Esophagus muscularis mucosa (tissue), 3 donors: ENCODE data around the gene THSD7A.

Experiments used
- POLR2A ChIP-seq: fragments of 450-650 bp; IDR thresholded peaks from one replicate; pipeline ENCODE4 v1.6.1; 2017; ENCODE audit warnings: antibody characterized with exemption, moderate library complexity, mild to moderate bottlenecking, low read depth
- TF ChIP-seq, protein P1 (sequence below), 3 experiments: fragments of 200-600 bp in 2 of 3; fragments of 450-650 bp in 1 of 3; sonication (generic) in 2 of 3; IDR thresholded peaks; one replicate each; pipeline ENCODE4 v1.5.1; 2017 to 2019; ENCODE audit warnings: antibody characterized with exemption in 3 of 3, mild to moderate bottlenecking in 2 of 3, moderate library complexity in 1 of 3

DNA sequence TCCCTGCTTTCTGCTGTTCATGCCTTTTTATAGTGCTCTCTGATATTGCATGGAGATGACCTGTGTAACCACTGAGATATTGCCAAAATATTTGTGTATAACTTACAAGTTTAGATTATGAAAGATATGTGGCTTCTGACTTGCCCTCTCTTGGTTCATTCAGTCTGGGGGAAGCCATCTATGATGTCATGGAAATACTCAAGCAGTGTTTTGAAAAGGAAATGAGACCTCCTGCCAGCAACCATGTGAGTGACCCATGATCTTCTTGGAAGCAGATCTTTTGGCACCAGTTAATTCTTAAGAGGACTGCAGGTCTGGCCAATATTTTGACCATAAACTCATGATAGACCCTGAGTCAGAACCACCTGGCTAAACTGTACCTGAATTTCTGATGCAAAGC lies 183.0 kb downstream of the THSD7A start:
- TF ChIP-seq, protein P1, sequence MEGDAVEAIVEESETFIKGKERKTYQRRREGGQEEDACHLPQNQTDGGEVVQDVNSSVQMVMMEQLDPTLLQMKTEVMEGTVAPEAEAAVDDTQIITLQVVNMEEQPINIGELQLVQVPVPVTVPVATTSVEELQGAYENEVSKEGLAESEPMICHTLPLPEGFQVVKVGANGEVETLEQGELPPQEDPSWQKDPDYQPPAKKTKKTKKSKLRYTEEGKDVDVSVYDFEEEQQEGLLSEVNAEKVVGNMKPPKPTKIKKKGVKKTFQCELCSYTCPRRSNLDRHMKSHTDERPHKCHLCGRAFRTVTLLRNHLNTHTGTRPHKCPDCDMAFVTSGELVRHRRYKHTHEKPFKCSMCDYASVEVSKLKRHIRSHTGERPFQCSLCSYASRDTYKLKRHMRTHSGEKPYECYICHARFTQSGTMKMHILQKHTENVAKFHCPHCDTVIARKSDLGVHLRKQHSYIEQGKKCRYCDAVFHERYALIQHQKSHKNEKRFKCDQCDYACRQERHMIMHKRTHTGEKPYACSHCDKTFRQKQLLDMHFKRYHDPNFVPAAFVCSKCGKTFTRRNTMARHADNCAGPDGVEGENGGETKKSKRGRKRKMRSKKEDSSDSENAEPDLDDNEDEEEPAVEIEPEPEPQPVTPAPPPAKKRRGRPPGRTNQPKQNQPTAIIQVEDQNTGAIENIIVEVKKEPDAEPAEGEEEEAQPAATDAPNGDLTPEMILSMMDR (IDR thresholded peaks at IDR 0.05): no peak
- no peak for TF ChIP-seq POLR2A
